ENCODE results near the gene PTPRB. TPM values are rescaled to one million over a fixed set of nuclear protein-coding genes. Genes with fewer than 3 reads are reported as not detected.

The PTPRB gene
- not detected in 2 replicates for total RNA-seq
- total RNA-seq (2013), result 0.58 TPM
- 0.01 TPM in 1 of 2 replicates, not detected in the other for polyA plus RNA-seq
- not detected in 2 replicates for polyA minus RNA-seq

DNA sequence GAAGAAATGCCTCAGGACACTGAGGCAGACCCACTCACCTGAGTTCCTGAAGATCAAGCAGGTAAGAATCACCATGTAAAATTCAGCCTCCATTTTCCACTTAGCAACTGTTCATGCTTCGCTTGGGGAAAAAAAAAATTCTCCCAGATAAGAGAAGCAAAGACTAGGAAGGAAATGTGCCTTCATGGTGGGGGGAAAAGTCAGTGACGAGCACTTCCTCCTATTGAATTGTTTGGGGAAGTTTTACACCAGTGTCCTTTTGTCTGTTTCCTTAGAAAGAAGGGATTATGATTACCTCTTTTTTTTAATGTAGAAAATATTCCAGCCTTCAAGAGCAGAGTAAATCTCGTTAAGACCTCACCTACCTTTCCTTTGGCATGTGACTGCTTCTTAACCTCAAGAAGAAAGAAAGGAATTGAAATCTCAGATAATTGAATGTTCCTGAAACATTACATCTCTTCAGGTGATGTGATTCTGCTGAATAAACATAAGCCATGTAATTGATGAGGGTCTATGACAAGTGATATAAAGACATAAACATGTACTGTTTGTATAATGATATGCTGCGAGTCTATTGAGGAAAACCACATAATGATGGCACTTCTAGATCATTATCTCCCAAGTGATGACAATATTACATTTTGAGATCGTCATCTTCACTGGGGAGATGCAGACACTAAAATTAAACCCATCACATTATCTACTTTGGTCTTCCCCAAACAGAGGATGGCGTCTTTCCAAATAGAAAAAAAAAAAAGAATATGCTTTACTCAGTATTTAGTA lies at the start of gene PTPRB:
Gene PTPRB, minus strand, starts transcription at position 127 of the 783 bp plus-strand sequence. Its CDS starts 34 bp downstream, at position 93.
- Histone ChIP-seq H3K4me3 (ENCODE audit: control extremely low read depth in 1 of 5, extremely low read depth in 1 of 5, insufficient read depth in 1 of 5, low read depth in 2 of 5, low read length in 4 of 5) (no peak within 1 kb of the TSS), H3K36me3 (replicated peaks in 1 of 2; ENCODE audit: control extremely low read depth in 1 of 2, control insufficient read depth in 1 of 2, extremely low read depth in 1 of 2, insufficient read depth in 2 of 2, low read length in 1 of 2) (no peaks in the 10 kb centered on the region), H3K9ac (ENCODE audit: low read length) (no peak within 1 kb of the TSS), H3K27me3 (replicated peaks in 1 of 4; ENCODE audit: control extremely low read depth in 1 of 4, control insufficient read depth in 3 of 4, insufficient read depth in 4 of 4, low read length in 3 of 4) (no peaks in the 10 kb centered on the region), H3K4me2 (replicated peaks; ENCODE audit: low read depth, low read length, poor library complexity, severe bottlenecking) (no peak within 1 kb of the TSS), H3K9me3 (ENCODE audit: control extremely low read depth in 1 of 3, control insufficient read depth in 2 of 3, insufficient read depth in 1 of 3, low read length in 2 of 3) (no peaks in the 10 kb centered on the region), H2AFZ (ENCODE audit: insufficient read depth, low read depth, low read length, poor library complexity, severe bottlenecking) (no peak within 1 kb of the TSS), H3K4me1 (ENCODE audit: control insufficient read depth in 2 of 2, insufficient read depth in 2 of 2, low read length in 2 of 2) (no peaks in the 10 kb centered on the region), H3K27ac (ENCODE audit: low read length in 2 of 2) (no peak within 1 kb of the TSS), H3K79me2 (ENCODE audit: control insufficient read depth, insufficient read depth, low read length) (no peaks in the 10 kb centered on the region), H4K20me1 (ENCODE audit: control insufficient read depth, insufficient read depth, low read length, poor library complexity, severe bottlenecking) (no peaks in the 10 kb centered on the region)
- H3K4me3 Mint-ChIP-seq, result no peak within 1 kb of the TSS
- no peak for ATAC-seq (ENCODE audit: low read depth)
- no peak for DNase-seq
- no peaks in the 10 kb centered on the region for H3K4me1 Mint-ChIP-seq
- WGBS (ENCODE audit: insufficient coverage), result no CpG with 5 or more reads among the region's 6 CpGs
- TF ChIP-seq, protein P1, sequence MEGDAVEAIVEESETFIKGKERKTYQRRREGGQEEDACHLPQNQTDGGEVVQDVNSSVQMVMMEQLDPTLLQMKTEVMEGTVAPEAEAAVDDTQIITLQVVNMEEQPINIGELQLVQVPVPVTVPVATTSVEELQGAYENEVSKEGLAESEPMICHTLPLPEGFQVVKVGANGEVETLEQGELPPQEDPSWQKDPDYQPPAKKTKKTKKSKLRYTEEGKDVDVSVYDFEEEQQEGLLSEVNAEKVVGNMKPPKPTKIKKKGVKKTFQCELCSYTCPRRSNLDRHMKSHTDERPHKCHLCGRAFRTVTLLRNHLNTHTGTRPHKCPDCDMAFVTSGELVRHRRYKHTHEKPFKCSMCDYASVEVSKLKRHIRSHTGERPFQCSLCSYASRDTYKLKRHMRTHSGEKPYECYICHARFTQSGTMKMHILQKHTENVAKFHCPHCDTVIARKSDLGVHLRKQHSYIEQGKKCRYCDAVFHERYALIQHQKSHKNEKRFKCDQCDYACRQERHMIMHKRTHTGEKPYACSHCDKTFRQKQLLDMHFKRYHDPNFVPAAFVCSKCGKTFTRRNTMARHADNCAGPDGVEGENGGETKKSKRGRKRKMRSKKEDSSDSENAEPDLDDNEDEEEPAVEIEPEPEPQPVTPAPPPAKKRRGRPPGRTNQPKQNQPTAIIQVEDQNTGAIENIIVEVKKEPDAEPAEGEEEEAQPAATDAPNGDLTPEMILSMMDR (IDR thresholded peaks at IDR 0.05), result no peak
- TF ChIP-seq EZH2 (IDR thresholded peaks at IDR 0.05; ENCODE audit: borderline replicate concordance, insufficient read depth, low read depth, low read length, poor library complexity, severe bottlenecking), result no peak
- H3K27ac Mint-ChIP-seq, result no peak within 1 kb of the TSS
- intact Hi-C loops (cut with micrococcal nuclease), result no loop called here
- H3K27me3 Mint-ChIP-seq, result no peaks in the 10 kb centered on the region
- ChIA-PET POLR2A (no interaction called here), CTCF (no interaction called here)
- no peaks in the 10 kb centered on the region for H3K9me3 Mint-ChIP-seq (ENCODE audit: insufficient read depth)

- H4K20me1 ChIP-seq (ENCODE audit: control insufficient read depth, insufficient read depth, low read length, poor library complexity, severe bottlenecking), result no peaks in the 10 kb centered on the region
- H3K9ac ChIP-seq (ENCODE audit: low read length), result no peak overlapping the region
- intact Hi-C loops (cut with micrococcal nuclease), result no loop called here
- no peaks in the 10 kb centered on the region for H3K9me3 Mint-ChIP-seq (ENCODE audit: insufficient read depth)
- ChIA-PET CTCF (no interaction called here), POLR2A (no interaction called here)
- H3K4me1 Mint-ChIP-seq, result no peaks in the 10 kb centered on the region
- H3K79me2 ChIP-seq (ENCODE audit: control insufficient read depth, insufficient read depth, low read length), result no peaks in the 10 kb centered on the region
- no peak overlapping the region for H3K4me2 ChIP-seq (replicated peaks; ENCODE audit: low read depth, low read length, poor library complexity, severe bottlenecking)
- H3K4me1 ChIP-seq (ENCODE audit: control insufficient read depth in 2 of 2, insufficient read depth in 2 of 2, low read length in 2 of 2), result no peaks in the 10 kb centered on the region
- WGBS (ENCODE audit: insufficient coverage), result no CpG with 5 or more reads among the region's 1 CpG
- no peak for TF ChIP-seq EZH2 (IDR thresholded peaks at IDR 0.05; ENCODE audit: borderline replicate concordance, insufficient read depth, low read depth, low read length, poor library complexity, severe bottlenecking)
- TF ChIP-seq, protein P1 (IDR thresholded peaks at IDR 0.05), result no peak
- no peaks in the 10 kb centered on the region for H3K27me3 ChIP-seq (replicated peaks in 1 of 4; ENCODE audit: control extremely low read depth in 1 of 4, control insufficient read depth in 3 of 4, insufficient read depth in 4 of 4, low read length in 3 of 4)
- H3K27ac Mint-ChIP-seq, result no peak overlapping the region
- H2AFZ ChIP-seq (ENCODE audit: insufficient read depth, low read depth, low read length, poor library complexity, severe bottlenecking), result no peak overlapping the region
- H3K36me3 ChIP-seq (replicated peaks in 1 of 2; ENCODE audit: control extremely low read depth in 1 of 2, control insufficient read depth in 1 of 2, extremely low read depth in 1 of 2, insufficient read depth in 2 of 2, low read length in 1 of 2), result no peaks in the 10 kb centered on the region
- no peak overlapping the region for H3K4me3 Mint-ChIP-seq
- ATAC-seq (ENCODE audit: low read depth) (no peak), DNase-seq (no peak)
- no peak overlapping the region for H3K27ac ChIP-seq (ENCODE audit: low read length in 2 of 2)
- peaks cover 7% of the 10 kb centered on the region for H3K27me3 Mint-ChIP-seq
- no peaks in the 10 kb centered on the region for H3K9me3 ChIP-seq (ENCODE audit: control extremely low read depth in 1 of 3, control insufficient read depth in 2 of 3, insufficient read depth in 1 of 3, low read length in 2 of 3)
- no peak overlapping the region for H3K4me3 ChIP-seq (ENCODE audit: control extremely low read depth in 1 of 5, extremely low read depth in 1 of 5, insufficient read depth in 1 of 5, low read depth in 2 of 5, low read length in 4 of 5)
Measured at GRCh38 chr12:70686907-70687306, 49.7 kb upstream of the PTPRB start.
